Tibial artery (tissue), 4 donors: ENCODE data around the gene PCK2.

Source experiments
- DNase-seq, 2 donors: peaks; one replicate each; pipeline ENCODE4 v3.0.0-alpha.2; 2019
- H3K27ac ChIP-seq, 2 donors: fragments of 200-600 bp; sonication (generic) in 1 of 2; 1 replicate in 1 of 2; 2 replicates in 1 of 2; pipeline ENCODE4 v1.5.1; 2018 to 2019; ENCODE audit warnings: mild to moderate bottlenecking in 1 of 2
- H3K27me3 ChIP-seq, 2 donors: fragments of 200-600 bp; sonication (generic) in 1 of 2; one replicate each; pipeline versions ENCODE4 v1.5.1 to v1.6.0; 2016 to 2019
- H3K36me3 ChIP-seq, 3 donors: fragments of 200-600 bp; sonication (generic) in 2 of 3; one replicate each; pipeline ENCODE4 v1.5.1; 2016 to 2019; ENCODE audit warnings: mild to moderate bottlenecking in 2 of 3
- H3K4me1 ChIP-seq, 4 donors: fragments of 200-600 bp; sonication (generic) in 2 of 4; 1 replicate in 3 of 4; 2 replicates in 1 of 4; pipeline ENCODE4 v1.5.1; 2016 to 2019
- H3K4me3 ChIP-seq, 2 donors: fragments of 200-600 bp; sonication (generic) in 1 of 2; 1 replicate in 1 of 2; 2 replicates in 1 of 2; pipeline ENCODE4 v1.5.1; 2018 to 2019; ENCODE audit warnings: mild to moderate bottlenecking in 2 of 2
- H3K9me3 ChIP-seq, 3 donors: fragments of 200-600 bp; sonication (generic) in 1 of 3; one replicate each; pipeline ENCODE4 v1.5.1; 2016 to 2019
- intact Hi-C: fragments of 100-400 bp; cut with DNase I; formaldehyde crosslinking; loops from one replicate; pipeline ENCODE4 v1.15.0; 2023; ENCODE audit warnings: low total_unique reads
- TF ChIP-seq, protein P1 (sequence below), 2 experiments: fragments of 200-600 bp in 1 of 2; fragments of 450-650 bp in 1 of 2; IDR thresholded peaks; one replicate each; pipeline ENCODE4 v1.5.1; 2017 to 2019; ENCODE audit warnings: antibody characterized with exemption in 2 of 2, mild to moderate bottlenecking in 1 of 2, moderate library complexity in 1 of 2

PCK2 gene

DNA sequence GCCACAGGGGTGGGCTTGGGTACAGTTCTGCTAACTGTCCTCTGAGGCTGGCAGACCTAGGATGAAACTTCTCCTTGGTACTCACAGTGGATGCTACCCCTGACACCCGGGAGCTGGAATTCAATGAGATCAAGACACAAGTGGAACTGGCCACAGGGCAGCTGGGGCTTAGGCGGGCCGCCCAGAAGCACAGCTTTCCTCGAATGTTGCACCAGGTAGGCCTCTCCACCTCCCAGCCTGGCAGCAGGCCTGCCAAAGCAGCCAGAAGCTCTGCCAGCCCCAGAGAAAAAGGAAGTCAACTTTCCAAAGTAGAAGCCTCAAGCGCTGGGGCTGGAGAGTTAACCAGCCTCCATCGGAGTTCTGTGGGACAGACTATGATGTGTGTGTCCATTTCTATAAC is 23.1 kb downstream of the PCK2 start:
- TF ChIP-seq, protein P1, sequence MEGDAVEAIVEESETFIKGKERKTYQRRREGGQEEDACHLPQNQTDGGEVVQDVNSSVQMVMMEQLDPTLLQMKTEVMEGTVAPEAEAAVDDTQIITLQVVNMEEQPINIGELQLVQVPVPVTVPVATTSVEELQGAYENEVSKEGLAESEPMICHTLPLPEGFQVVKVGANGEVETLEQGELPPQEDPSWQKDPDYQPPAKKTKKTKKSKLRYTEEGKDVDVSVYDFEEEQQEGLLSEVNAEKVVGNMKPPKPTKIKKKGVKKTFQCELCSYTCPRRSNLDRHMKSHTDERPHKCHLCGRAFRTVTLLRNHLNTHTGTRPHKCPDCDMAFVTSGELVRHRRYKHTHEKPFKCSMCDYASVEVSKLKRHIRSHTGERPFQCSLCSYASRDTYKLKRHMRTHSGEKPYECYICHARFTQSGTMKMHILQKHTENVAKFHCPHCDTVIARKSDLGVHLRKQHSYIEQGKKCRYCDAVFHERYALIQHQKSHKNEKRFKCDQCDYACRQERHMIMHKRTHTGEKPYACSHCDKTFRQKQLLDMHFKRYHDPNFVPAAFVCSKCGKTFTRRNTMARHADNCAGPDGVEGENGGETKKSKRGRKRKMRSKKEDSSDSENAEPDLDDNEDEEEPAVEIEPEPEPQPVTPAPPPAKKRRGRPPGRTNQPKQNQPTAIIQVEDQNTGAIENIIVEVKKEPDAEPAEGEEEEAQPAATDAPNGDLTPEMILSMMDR (IDR thresholded peaks at IDR 0.05): no peak
- Histone ChIP-seq H3K9me3 (no peaks in the 10 kb centered on the region), H3K27ac (no peak overlapping the region), H3K27me3 (no peaks in the 10 kb centered on the region), H3K4me1 (peaks cover 0 to 26% (median 17%) of the 10 kb centered on the region in 4 donors), H3K36me3 (peaks cover 49 to 58% (median 53%) of the 10 kb centered on the region in 3 donors), H3K4me3 (no peak overlapping the region)
- DNase-seq: no peak
- intact Hi-C loops: no loop called here

DNA sequence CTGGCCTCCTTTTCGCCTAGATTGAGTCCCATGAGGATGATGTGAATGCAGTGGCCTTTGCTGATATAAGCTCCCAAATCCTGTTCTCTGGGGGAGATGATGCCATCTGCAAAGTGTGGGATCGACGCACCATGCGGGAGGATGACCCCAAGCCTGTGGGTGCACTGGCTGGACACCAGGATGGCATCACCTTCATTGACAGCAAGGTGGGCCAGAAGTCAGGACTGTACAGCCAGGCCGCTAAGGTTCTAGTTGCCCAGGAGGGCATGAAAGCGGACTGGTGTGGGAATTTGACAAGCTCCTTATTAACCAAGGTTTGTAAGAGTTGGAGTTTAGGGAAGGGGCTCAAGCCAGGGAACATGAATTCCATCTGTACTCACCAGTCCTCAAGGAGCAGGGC is 25.6 kb downstream of the PCK2 start:
- peaks cover 0 to 21% (median 14%) of the 10 kb centered on the region in 4 donors for H3K4me1 ChIP-seq
- intact Hi-C loops: no loop called here
- TF ChIP-seq, protein P1 (IDR thresholded peaks at IDR 0.05): no peak
- no peak overlapping the region for H3K4me3 ChIP-seq
- H3K9me3 ChIP-seq: no peaks in the 10 kb centered on the region
- H3K27ac ChIP-seq: no peak overlapping the region
- H3K27me3 ChIP-seq: no peaks in the 10 kb centered on the region
- peaks cover 67 to 78% (median 75%) of the 10 kb centered on the region in 3 donors for H3K36me3 ChIP-seq
- DNase-seq: no peak

DNA sequence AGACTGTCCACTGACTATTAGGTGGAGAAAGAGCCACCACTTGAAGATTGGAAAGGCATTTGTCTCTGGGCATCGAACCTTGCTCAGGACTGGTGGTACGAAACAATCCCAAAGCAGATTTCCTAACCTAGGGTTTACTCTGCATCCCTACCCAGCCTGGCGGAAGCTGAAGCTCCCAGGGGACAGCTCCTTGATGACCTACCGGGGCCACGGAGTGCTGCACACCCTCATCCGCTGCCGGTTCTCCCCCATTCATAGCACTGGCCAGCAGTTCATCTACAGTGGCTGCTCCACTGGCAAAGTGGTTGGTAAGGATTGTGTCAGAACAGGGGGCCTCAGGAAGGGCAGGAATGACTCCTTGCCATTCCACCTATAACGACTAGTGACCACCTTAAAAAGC is 27.1 kb downstream of the PCK2 start:
- no peak overlapping the region for H3K27ac ChIP-seq
- no peaks in the 10 kb centered on the region for H3K27me3 ChIP-seq
- intact Hi-C loops: no loop called here
- peaks cover 67 to 78% (median 75%) of the 10 kb centered on the region in 3 donors for H3K36me3 ChIP-seq
- no peaks in the 10 kb centered on the region for H3K9me3 ChIP-seq
- H3K4me1 ChIP-seq: peaks cover 0 to 13% (median 6%) of the 10 kb centered on the region in 4 donors
- DNase-seq: no peak
- TF ChIP-seq, protein P1 (IDR thresholded peaks at IDR 0.05): no peak
- no peak overlapping the region for H3K4me3 ChIP-seq

DNA sequence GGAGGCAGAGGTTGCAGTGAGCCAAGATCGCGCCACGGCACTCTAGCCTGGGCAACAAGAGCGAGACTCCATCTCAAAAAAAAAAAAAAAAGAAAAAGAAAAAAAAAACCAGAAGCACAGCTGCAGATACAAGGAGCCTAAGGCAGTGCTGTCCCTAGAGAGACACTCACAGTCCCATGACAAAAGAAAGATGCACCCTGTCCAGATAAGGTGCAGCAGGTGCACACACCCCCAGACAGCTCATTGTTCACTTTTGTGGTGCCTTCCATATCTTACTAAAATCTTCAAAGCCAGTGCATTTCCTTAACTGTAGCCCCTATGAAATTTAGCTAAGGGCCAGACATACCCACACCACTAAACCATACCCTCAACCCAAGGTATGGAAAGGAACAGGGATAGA is 28.3 kb downstream of the PCK2 start:
- H3K4me3 ChIP-seq: no peak overlapping the region

DNA sequence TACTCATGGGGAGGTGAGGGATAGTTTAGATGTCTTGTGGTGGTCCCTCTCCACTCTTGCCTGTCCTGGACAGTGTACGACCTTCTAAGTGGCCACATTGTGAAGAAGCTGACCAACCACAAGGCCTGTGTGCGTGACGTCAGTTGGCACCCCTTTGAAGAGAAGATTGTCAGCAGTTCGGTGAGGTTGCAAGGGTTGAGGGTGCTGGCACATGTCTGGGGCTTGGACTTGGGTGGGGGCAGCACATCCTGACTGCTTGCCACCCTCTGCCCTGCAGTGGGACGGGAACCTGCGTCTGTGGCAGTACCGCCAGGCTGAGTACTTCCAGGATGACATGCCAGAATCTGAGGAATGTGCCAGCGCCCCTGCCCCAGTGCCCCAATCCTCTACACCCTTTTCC is 28.8 kb downstream of the PCK2 start:
- no peak overlapping the region for H3K27ac ChIP-seq
- intact Hi-C loops: no loop called here
- H3K4me3 ChIP-seq: no peak overlapping the region
- no peaks in the 10 kb centered on the region for H3K27me3 ChIP-seq
- H3K4me1 ChIP-seq: no peaks in the 10 kb centered on the region
- no peaks in the 10 kb centered on the region for H3K9me3 ChIP-seq
- DNase-seq: peak in 1 of 2 donors; percentile 33
- H3K36me3 ChIP-seq: peaks cover 59 to 68% (median 61%) of the 10 kb centered on the region in 3 donors
- TF ChIP-seq, protein P1 (IDR thresholded peaks at IDR 0.05): no peak

More for the DNA sequence above, 28.3 kb downstream of the PCK2 start:
- Histone ChIP-seq H3K27ac (no peak overlapping the region), H3K9me3 (no peaks in the 10 kb centered on the region), H3K4me1 (peaks cover 0 to under 1% (median 0%) of the 10 kb centered on the region in 4 donors), H3K36me3 (peaks cover 63 to 72% (median 64%) of the 10 kb centered on the region in 3 donors), H3K27me3 (no peaks in the 10 kb centered on the region)
- TF ChIP-seq, protein P1 (IDR thresholded peaks at IDR 0.05): no peak
- intact Hi-C loops: no loop called here
- DNase-seq: no peak
